GM21381 (cell line): ENCODE measurements around the gene CCDC102B.
"Not testable (repeated sequence)": the region's sequence is repeated elsewhere in the genome, so short reads cannot be mapped to it uniquely, and the experiment has no call there.

ENCODE experiments used
- ATAC-seq: cut with Tn5 transposase; IDR thresholded peaks from one replicate; pipeline ENCODE4 v1.9.1; 2021; ENCODE audit warnings: mild to moderate bottlenecking, moderate library complexity; ENCODE audit not compliant: unreplicated experiment

The CCDC102B gene

GRCh38 chr18:68826121-68826520, 28.2 kb downstream of the CCDC102B start:
- ATAC-seq = no peak

- no peak for ATAC-seq
Observed at GRCh38 chr18:68830256-68831045, 32.6 kb downstream of the CCDC102B start.

GRCh38 chr18:68833756-68834155, 35.9 kb downstream of the CCDC102B start:
- no peak for ATAC-seq

- no peak for ATAC-seq
Observed at GRCh38 chr18:68837665-68838451, 40.0 kb downstream of the CCDC102B start.

- no peak for ATAC-seq
Observed at GRCh38 chr18:68839701-68840100, 41.8 kb downstream of the CCDC102B start.

- no peak for ATAC-seq
Observed at GRCh38 chr18:68840554-68841263, 42.8 kb downstream of the CCDC102B start.

- ATAC-seq = no peak
Observed at GRCh38 chr18:68841301-68841700, 43.4 kb downstream of the CCDC102B start.

- ATAC-seq = no peak
Observed at GRCh38 chr18:68842951-68843350, 45.1 kb downstream of the CCDC102B start.

GRCh38 chr18:68843473-68844089, 45.7 kb downstream of the CCDC102B start:
- no peak for ATAC-seq

- ATAC-seq = no peak
Observed at GRCh38 chr18:68847219-68847837, 49.4 kb downstream of the CCDC102B start.

GRCh38 chr18:68848242-68848641, 50.4 kb downstream of the CCDC102B start:
- ATAC-seq = no peak

- no peak for ATAC-seq
Observed at GRCh38 chr18:68854786-68855391, 57.0 kb downstream of the CCDC102B start.

- ATAC-seq = no peak
Observed at GRCh38 chr18:68855491-68855890, 57.6 kb downstream of the CCDC102B start.

GRCh38 chr18:68861365-68861764, 63.5 kb downstream of the CCDC102B start:
- ATAC-seq = no peak

- no peak for ATAC-seq
Observed at GRCh38 chr18:68865021-68865420, 67.1 kb downstream of the CCDC102B start.

GRCh38 chr18:68865503-68865902, 67.6 kb downstream of the CCDC102B start:
- ATAC-seq = no peak

- no peak for ATAC-seq
Observed at GRCh38 chr18:68873003-68873402, 75.1 kb downstream of the CCDC102B start.

GRCh38 chr18:68874361-68874760, 76.5 kb downstream of the CCDC102B start:
- ATAC-seq = no peak

- not testable (repeated sequence) for ATAC-seq
Observed at GRCh38 chr18:68879947-68880346, 82.1 kb downstream of the CCDC102B start.

- no peak for ATAC-seq
Observed at GRCh38 chr18:68887410-68887809, 89.5 kb downstream of the CCDC102B start.
